Right forelimb (tissue), 1 donor: ENCODE data around the gene TAF3.

ENCODE experiments used
- DNase-seq: peaks from one replicate; pipeline ENCODE4 v3.0.0-alpha.2; 2018

The TAF3 gene

GRCh38 chr10:8060704-8061121, 242.4 kb downstream of the TAF3 start:
- DNase-seq, result no peak

- no peak for DNase-seq
Observed at GRCh38 chr10:8061274-8062211, 243.2 kb downstream of the TAF3 start.

- no peak for DNase-seq
Observed at GRCh38 chr10:8063128-8063908, 245.0 kb downstream of the TAF3 start.

GRCh38 chr10:8063935-8064334, 245.6 kb downstream of the TAF3 start:
- DNase-seq, result no peak

- no peak for DNase-seq
Observed at GRCh38 chr10:8064436-8064835, 246.1 kb downstream of the TAF3 start.

GRCh38 chr10:8065651-8066050, 247.3 kb downstream of the TAF3 start:
- no peak for DNase-seq

- no peak for DNase-seq
Observed at GRCh38 chr10:8066124-8066523, 247.8 kb downstream of the TAF3 start.
